ENCODE results near the gene IL18.

DNA sequence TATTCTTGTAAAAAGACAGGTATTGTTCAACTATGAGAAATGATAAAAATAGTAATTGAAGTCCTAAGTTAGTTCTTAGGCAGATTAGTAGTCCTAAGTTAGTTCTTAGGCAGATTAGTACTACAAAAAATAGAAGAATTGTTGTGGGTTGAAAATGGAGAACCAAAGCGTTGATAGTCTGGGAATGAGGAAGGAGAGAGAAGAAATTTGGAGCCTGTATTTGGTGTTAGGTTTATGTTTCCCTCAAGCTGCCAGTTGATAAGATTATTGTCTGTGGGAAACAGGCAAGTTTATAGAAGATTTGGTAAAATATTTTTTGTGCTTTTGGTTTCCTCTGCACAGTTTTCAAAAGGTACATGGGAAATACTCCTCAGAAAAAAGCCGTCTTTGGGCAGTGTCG is 15.0 kb upstream of the IL18 start:
- no peak for TF ChIP-seq CTCF (IDR thresholded peaks at IDR 0.05)
- TF ChIP-seq, protein P1, sequence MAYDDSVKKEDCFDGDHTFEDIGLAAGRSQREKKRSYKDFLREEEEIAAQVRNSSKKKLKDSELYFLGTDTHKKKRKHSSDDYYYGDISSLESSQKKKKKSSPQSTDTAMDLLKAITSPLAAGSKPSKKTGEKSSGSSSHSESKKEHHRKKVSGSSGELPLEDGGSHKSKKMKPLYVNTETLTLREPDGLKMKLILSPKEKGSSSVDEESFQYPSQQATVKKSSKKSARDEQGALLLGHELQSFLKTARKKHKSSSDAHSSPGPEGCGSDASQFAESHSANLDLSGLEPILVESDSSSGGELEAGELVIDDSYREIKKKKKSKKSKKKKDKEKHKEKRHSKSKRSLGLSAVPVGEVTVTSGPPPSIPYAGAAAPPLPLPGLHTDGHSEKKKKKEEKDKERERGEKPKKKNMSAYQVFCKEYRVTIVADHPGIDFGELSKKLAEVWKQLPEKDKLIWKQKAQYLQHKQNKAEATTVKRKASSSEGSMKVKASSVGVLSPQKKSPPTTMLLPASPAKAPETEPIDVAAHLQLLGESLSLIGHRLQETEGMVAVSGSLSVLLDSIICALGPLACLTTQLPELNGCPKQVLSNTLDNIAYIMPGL (CRISPR knock-in tag; IDR thresholded peaks at IDR 0.05), result no peak
- TF ChIP-seq USF2 (CRISPR knock-in tag; IDR thresholded peaks at IDR 0.05), result no peak
- TF ChIP-seq CREB1 (CRISPR knock-in tag; IDR thresholded peaks at IDR 0.05), result no peak
- TF ChIP-seq OVOL2 (CRISPR knock-in tag; IDR thresholded peaks at IDR 0.05; ENCODE audit: borderline replicate concordance), result no peak
- no peak for TF ChIP-seq ETV6 (CRISPR knock-in tag; IDR thresholded peaks at IDR 0.05)
- no peak for TF ChIP-seq NFE2L1 (CRISPR knock-in tag; IDR thresholded peaks at IDR 0.05)

All from WTC11 (cell line).